Measurements from ENCODE around the gene CCL28.

DNA sequence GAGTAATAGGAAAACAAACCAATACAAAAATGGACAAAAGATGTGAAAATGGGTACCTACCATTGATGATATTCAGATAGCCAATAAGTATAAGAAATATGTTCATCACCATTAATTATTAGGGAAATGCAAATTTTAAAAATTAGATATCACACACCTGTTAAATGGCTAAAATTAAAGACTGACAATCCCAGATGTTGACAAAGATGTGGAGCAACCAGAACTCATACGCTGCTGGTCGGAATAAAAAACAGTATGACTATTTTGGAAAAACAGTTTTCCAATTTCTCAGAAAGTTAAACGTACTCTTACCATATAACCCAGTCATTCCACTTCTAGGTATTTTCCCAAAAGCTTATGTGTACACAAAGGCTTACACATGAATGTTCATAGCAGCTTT is 44.4 kb upstream of the CCL28 start:
- TF ChIP-seq, protein P1, sequence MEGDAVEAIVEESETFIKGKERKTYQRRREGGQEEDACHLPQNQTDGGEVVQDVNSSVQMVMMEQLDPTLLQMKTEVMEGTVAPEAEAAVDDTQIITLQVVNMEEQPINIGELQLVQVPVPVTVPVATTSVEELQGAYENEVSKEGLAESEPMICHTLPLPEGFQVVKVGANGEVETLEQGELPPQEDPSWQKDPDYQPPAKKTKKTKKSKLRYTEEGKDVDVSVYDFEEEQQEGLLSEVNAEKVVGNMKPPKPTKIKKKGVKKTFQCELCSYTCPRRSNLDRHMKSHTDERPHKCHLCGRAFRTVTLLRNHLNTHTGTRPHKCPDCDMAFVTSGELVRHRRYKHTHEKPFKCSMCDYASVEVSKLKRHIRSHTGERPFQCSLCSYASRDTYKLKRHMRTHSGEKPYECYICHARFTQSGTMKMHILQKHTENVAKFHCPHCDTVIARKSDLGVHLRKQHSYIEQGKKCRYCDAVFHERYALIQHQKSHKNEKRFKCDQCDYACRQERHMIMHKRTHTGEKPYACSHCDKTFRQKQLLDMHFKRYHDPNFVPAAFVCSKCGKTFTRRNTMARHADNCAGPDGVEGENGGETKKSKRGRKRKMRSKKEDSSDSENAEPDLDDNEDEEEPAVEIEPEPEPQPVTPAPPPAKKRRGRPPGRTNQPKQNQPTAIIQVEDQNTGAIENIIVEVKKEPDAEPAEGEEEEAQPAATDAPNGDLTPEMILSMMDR (conservative IDR thresholded peaks at IDR 0.05; ENCODE audit: low read depth, low read length) = no peak
- no peak for TF ChIP-seq EZH2phosphoT487 (IDR thresholded peaks at IDR 0.05; ENCODE audit: borderline replicate concordance, low read length)

Data from PC-3 (cell line).